ENCODE measurements around the gene AMIGO2. TPM values are rescaled to one million over a fixed set of nuclear protein-coding genes. Genes with fewer than 3 reads are reported as not detected.

The AMIGO2 gene
- total and polyA plus RNA-seq, 7 donors = 0.48 to 1.1 (median 0.64) TPM

GRCh38 chr12:47102406-47102805, 22.6 kb upstream of the AMIGO2 start:
- Histone ChIP-seq H3K4me3 (no peak overlapping the region), H3K4me1 (no peaks in the 10 kb centered on the region), H3K27ac (no peak overlapping the region), H3K27me3 (ENCODE audit: insufficient read depth in 3 of 3, low read length in 2 of 3) (no peaks in the 10 kb centered on the region), H3K9me3 (no peaks in the 10 kb centered on the region), H3K36me3 (ENCODE audit: insufficient read depth in 1 of 2, low read depth in 1 of 2) (no peaks in the 10 kb centered on the region)
- ATAC-seq = no peak
- WGBS, 3 donors = 63 to 68% (median 64%) methylated on average over 4 of the region's 4 CpGs
- TF ChIP-seq CTCF (IDR thresholded peaks at IDR 0.05) = no peak
- intact Hi-C loops (cut with DNase I) = no loop called here
- DNase-seq = no peak

GRCh38 chr12:47100160-47100559, 20.4 kb upstream of the AMIGO2 start:
- DNase-seq (no peak), ATAC-seq (no peak)
- Histone ChIP-seq H3K36me3 (ENCODE audit: insufficient read depth in 1 of 2, low read depth in 1 of 2) (no peaks in the 10 kb centered on the region), H3K4me3 (no peak overlapping the region), H3K4me1 (no peaks in the 10 kb centered on the region), H3K27me3 (ENCODE audit: insufficient read depth in 3 of 3, low read length in 2 of 3) (no peaks in the 10 kb centered on the region), H3K9me3 (no peaks in the 10 kb centered on the region), H3K27ac (no peak overlapping the region)
- intact Hi-C loops (cut with DNase I) = no loop called here
- WGBS, 3 donors = 93 to 99% (median 95%) methylated on average over 2 of the region's 2 CpGs
- no peak for TF ChIP-seq CTCF (IDR thresholded peaks at IDR 0.05)

GRCh38 chr12:47099610-47100009, 19.9 kb upstream of the AMIGO2 start:
- Histone ChIP-seq H3K27ac (no peak overlapping the region), H3K4me1 (no peaks in the 10 kb centered on the region), H3K4me3 (no peak overlapping the region), H3K36me3 (ENCODE audit: insufficient read depth in 1 of 2, low read depth in 1 of 2) (no peaks in the 10 kb centered on the region), H3K9me3 (no peaks in the 10 kb centered on the region), H3K27me3 (ENCODE audit: insufficient read depth in 3 of 3, low read length in 2 of 3) (no peaks in the 10 kb centered on the region)
- DNase-seq (no peak), ATAC-seq (no peak)
- intact Hi-C loops (cut with DNase I) = no loop called here
- TF ChIP-seq CTCF (IDR thresholded peaks at IDR 0.05) = no peak
- 71 to 95% (median 73%) methylated on average over 2 of the region's 2 CpGs for WGBS, 3 donors

- H3K36me3 ChIP-seq (ENCODE audit: insufficient read depth in 1 of 2, low read depth in 1 of 2) = no peaks in the 10 kb centered on the region
- intact Hi-C loops (cut with DNase I) = no loop called here
- H3K4me3 ChIP-seq = no peak overlapping the region
- H3K27me3 ChIP-seq (ENCODE audit: insufficient read depth in 3 of 3, low read length in 2 of 3) = no peaks in the 10 kb centered on the region
- H3K27ac ChIP-seq = no peak overlapping the region
- WGBS, 3 donors = 88 to 93% (median 91%) methylated on average over 6 of the region's 6 CpGs
- DNase-seq = no peak
- no peak for TF ChIP-seq CTCF (IDR thresholded peaks at IDR 0.05)
- H3K4me1 ChIP-seq = no peaks in the 10 kb centered on the region
- H3K9me3 ChIP-seq = no peaks in the 10 kb centered on the region
- ATAC-seq = no peak
These were observed 18.3 kb upstream of the AMIGO2 start for GRCh38 chr12:47098099-47098498.

GRCh38 chr12:47097276-47097896, 17.6 kb upstream of the AMIGO2 start:
- H3K9me3 ChIP-seq = no peaks in the 10 kb centered on the region
- H3K4me3 ChIP-seq = no peak overlapping the region
- no peaks in the 10 kb centered on the region for H3K36me3 ChIP-seq (ENCODE audit: insufficient read depth in 1 of 2, low read depth in 1 of 2)
- WGBS, 3 donors = 76 to 80% (median 77%) methylated on average over 7 of the region's 7 CpGs
- no peaks in the 10 kb centered on the region for H3K4me1 ChIP-seq
- H3K27ac ChIP-seq = no peak overlapping the region
- H3K27me3 ChIP-seq (ENCODE audit: insufficient read depth in 3 of 3, low read length in 2 of 3) = no peaks in the 10 kb centered on the region
- no peak for TF ChIP-seq CTCF (IDR thresholded peaks at IDR 0.05)
- DNase-seq = no peak
- intact Hi-C loops (cut with DNase I) = no loop called here
- no peak for ATAC-seq
